OCI-LY3 (cell line): ENCODE results near the gene BOD1L1.

Experiments
- H2AFZ ChIP-seq: fragments of 200-600, 300-600 bp; shearing (Covaris generic); 2 replicates; pipeline ENCODE4 v1.6.0; 2014; ENCODE audit warnings: antibody characterized with exemption, low read depth, low read length
- H3K27ac ChIP-seq: fragments of 200-600, 300-600 bp; sonication (generic); 2 replicates; pipeline ENCODE4 v1.5.1; 2014; ENCODE audit warnings: mild to moderate bottlenecking, low read length, moderate library complexity, mixed read lengths
- H3K27me3 ChIP-seq: fragments of 200-600, 300-600 bp; sonication (generic); 2 replicates; pipeline ENCODE4 v1.6.1; 2014; ENCODE audit warnings: low read depth, low read length, mixed read lengths
- H3K36me3 ChIP-seq: fragments of 200-600, 300-600 bp; sonication (generic); replicated peaks from 2 replicates; pipeline ENCODE3; 2014; ENCODE audit warnings: low read depth, low read length, mixed read lengths
- H3K4me1 ChIP-seq: fragments of 300-600, 200-600 bp; sonication (generic); 2 replicates; pipeline ENCODE4 v1.6.1; 2014; ENCODE audit warnings: low read length, mixed read lengths
- H3K4me2 ChIP-seq: fragments of 200-600, 300-600 bp; sonication (generic); 2 replicates; pipeline ENCODE4 v1.6.1; 2014; ENCODE audit warnings: low read length, mixed read lengths
- H3K4me3 ChIP-seq: fragments of 300-600, 200-600 bp; sonication (generic); 2 replicates; pipeline ENCODE4 v1.5.1; 2014; ENCODE audit warnings: antibody characterized with exemption, mild to moderate bottlenecking, low read length, moderate library complexity
- H3K79me2 ChIP-seq: fragments of 300-600, 200-600 bp; shearing (Covaris generic); 2 replicates; pipeline ENCODE4 v1.6.1; 2014; ENCODE audit warnings: mild to moderate bottlenecking, low read length, mixed read lengths
- H3K9ac ChIP-seq: fragments of 300-600, 200-600 bp; shearing (Covaris generic); 2 replicates; pipeline ENCODE4 v1.6.0; 2014; ENCODE audit warnings: mild to moderate bottlenecking, low read length, moderate library complexity
- H3K9me3 ChIP-seq: fragments of 200-600, 300-600 bp; shearing (Covaris generic); 2 replicates; pipeline ENCODE4 v1.6.1; 2014; ENCODE audit warnings: low read length, mixed read lengths; ENCODE audit not compliant: insufficient read depth
- H4K20me1 ChIP-seq: fragments of 200-600, 300-600 bp; sonication (generic); 2 replicates; pipeline ENCODE4 v1.6.1; 2016; ENCODE audit warnings: low read length, mixed read lengths; ENCODE audit not compliant: insufficient read depth
- CTCF ChIP-seq: fragments of 200-600, 300-600 bp; sonication (generic); IDR thresholded peaks from 2 replicates; pipeline ENCODE4 v1.5.1; 2014; ENCODE audit warnings: antibody characterized with exemption, low read length, low read depth
- EZH2phosphoT487 ChIP-seq: fragments of 200-600 bp; shearing (Covaris generic); IDR thresholded peaks from 2 replicates; pipeline ENCODE4 v1.6.1; 2018; ENCODE audit warnings: antibody characterized with exemption, mixed run types, low read depth

The BOD1L1 gene

DNA sequence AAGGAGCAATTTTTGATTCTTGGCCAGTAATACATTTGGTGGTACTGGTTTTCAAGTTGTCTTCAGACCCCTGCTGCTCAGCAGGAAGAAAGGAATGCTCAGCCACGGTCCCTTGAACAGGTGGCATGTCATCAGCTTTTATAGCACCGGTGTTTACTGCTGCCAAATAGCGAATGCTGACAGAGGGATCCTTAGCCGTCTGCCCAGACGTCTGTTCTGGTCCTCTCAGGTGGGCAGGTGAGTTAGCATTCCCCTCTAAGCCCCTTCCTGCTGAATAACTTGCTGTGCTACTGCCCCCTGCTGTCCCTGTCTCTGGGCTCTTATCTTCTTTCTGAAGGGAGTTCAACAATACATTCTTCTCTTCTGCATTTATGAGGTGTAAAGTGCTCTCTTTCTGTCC, 28.4 kb downstream of the BOD1L1 start:
- Histone ChIP-seq H3K36me3 (peaks cover 80% of the 10 kb centered on the region), H4K20me1 (peaks cover 40% of the 10 kb centered on the region), H3K4me1 (peaks cover 65% of the 10 kb centered on the region), H3K4me3 (no peak overlapping the region), H3K79me2 (no peaks in the 10 kb centered on the region), H3K27me3 (no peaks in the 10 kb centered on the region), H3K9ac (no peak overlapping the region), H2AFZ (no peak overlapping the region), H3K27ac (no peak overlapping the region), H3K4me2 (no peak overlapping the region), H3K9me3 (no peaks in the 10 kb centered on the region)
- TF ChIP-seq EZH2phosphoT487 = no peak
- TF ChIP-seq CTCF = peak; percentile 42

DNA sequence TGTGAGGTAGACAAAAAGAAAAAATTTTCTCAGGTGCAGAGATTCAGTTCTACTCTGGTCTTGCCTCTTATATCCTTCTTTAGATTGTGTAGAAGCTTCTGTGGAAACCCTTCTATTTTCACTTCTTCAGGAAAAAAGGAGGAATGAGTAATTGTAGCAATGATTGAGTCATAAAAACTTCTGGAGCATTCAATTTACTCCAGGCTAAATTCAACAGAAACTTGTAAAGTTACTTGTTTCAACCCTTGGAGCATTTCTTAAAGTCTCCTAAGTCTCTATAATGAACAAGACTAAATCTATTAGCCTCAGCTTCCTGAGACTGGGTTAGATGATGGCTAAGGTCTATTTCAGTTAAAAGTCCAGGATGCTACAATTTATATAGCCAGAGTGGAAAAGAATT, 29.9 kb downstream of the BOD1L1 start:
- Histone ChIP-seq H3K27ac (no peak overlapping the region), H3K4me3 (no peak overlapping the region), H3K4me1 (peaks cover 49% of the 10 kb centered on the region), H3K9ac (no peak overlapping the region), H3K4me2 (peak overlapping the region; percentile 26; the same call in 1 of the 2 replicates), H3K79me2 (no peaks in the 10 kb centered on the region), H3K9me3 (no peaks in the 10 kb centered on the region), H2AFZ (no peak overlapping the region), H3K36me3 (peaks cover 78% of the 10 kb centered on the region), H4K20me1 (peaks cover 28% of the 10 kb centered on the region), H3K27me3 (no peaks in the 10 kb centered on the region)
- TF ChIP-seq EZH2phosphoT487 (no peak), CTCF (no peak)

DNA sequence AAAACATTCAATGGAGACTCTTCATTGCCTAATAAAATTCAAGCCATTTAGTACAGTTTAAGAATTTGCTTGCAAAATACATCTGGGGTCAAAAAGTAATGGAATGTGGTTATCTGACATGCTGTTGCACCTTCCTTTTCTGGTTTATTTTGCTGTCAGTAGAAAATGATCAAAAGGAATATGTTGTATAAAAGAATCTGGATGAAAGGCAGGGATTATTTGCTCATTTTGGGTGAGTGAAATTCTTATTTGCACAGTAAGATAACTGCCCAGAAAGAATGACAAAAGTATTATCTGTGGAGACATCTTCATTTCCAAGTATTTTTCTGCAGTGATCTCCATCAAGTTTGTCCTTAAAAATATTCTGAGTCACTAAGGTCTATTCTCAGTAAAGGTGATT, 30.4 kb downstream of the BOD1L1 start:
- Histone ChIP-seq H3K79me2 (no peaks in the 10 kb centered on the region), H3K4me1 (peaks cover 45% of the 10 kb centered on the region), H2AFZ (no peak overlapping the region), H3K9me3 (no peaks in the 10 kb centered on the region), H3K9ac (no peak overlapping the region), H3K4me2 (peak overlapping the region; percentile 26; the same call in 1 of the 2 replicates), H3K27ac (no peak overlapping the region), H4K20me1 (peaks cover 23% of the 10 kb centered on the region), H3K36me3 (peaks cover 78% of the 10 kb centered on the region), H3K4me3 (no peak overlapping the region), H3K27me3 (no peaks in the 10 kb centered on the region)
- TF ChIP-seq CTCF (no peak), EZH2phosphoT487 (no peak)

DNA sequence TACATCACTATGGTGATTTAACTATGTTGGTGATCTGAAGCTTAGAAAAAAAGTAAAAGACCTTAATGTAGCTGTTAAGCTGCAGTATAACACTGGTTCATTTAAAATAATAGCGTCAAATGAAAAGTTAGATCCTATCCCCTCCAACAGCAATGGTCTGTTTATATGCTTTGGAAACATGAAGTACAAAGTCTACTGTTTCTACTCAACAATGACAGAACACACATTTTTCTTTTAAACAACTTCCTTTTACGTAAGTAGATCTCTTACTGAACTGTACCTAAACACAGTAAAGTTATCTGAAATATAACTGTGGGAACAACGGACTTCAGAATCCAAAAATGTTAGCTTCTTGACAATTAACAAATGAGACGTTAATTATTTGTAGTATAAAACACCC, 35.3 kb downstream of the BOD1L1 start:
- peaks cover 47% of the 10 kb centered on the region for H3K36me3 ChIP-seq
- TF ChIP-seq CTCF = no peak
- TF ChIP-seq EZH2phosphoT487 = no peak

More for the DNA sequence above, 35.3 kb downstream of the BOD1L1 start:
- H3K79me2 ChIP-seq = no peaks in the 10 kb centered on the region
- H3K4me3 ChIP-seq = no peak overlapping the region
- no peaks in the 10 kb centered on the region for H4K20me1 ChIP-seq
- no peak overlapping the region for H3K9ac ChIP-seq
- H3K4me1 ChIP-seq = peaks cover 3% of the 10 kb centered on the region
- H3K9me3 ChIP-seq = no peaks in the 10 kb centered on the region
- H2AFZ ChIP-seq = no peak overlapping the region
- no peak overlapping the region for H3K4me2 ChIP-seq
- no peak overlapping the region for H3K27ac ChIP-seq
- no peaks in the 10 kb centered on the region for H3K27me3 ChIP-seq
